Measurements from ENCODE around the gene ASIC2. TPM values are rescaled to one million over a fixed set of nuclear protein-coding genes. Genes with fewer than 3 reads are reported as not detected.
"Not testable (repeated sequence)": the region's sequence is repeated elsewhere in the genome, so short reads cannot be mapped to it uniquely, and the experiment has no call there.

The ASIC2 gene
- total RNA-seq, 1 donor from 2014 or later: not detected

GRCh38 chr17:32970281-32970680 lies 322.8 kb downstream of the ASIC2 start:
- TF ChIP-seq CTCF (IDR thresholded peaks at IDR 0.05): no peak
- Histone ChIP-seq H3K27me3 (no peaks in the 10 kb centered on the region), H3K9me3 (no peaks in the 10 kb centered on the region), H3K27ac (no peak overlapping the region), H3K4me3 (no peak overlapping the region), H3K36me3 (no peaks in the 10 kb centered on the region), H3K4me1 (no peaks in the 10 kb centered on the region)
- no peak for DNase-seq (ENCODE audit: low spot score in 2 of 2)
- intact Hi-C loops (cut with DNase I): no loop called here

DNA sequence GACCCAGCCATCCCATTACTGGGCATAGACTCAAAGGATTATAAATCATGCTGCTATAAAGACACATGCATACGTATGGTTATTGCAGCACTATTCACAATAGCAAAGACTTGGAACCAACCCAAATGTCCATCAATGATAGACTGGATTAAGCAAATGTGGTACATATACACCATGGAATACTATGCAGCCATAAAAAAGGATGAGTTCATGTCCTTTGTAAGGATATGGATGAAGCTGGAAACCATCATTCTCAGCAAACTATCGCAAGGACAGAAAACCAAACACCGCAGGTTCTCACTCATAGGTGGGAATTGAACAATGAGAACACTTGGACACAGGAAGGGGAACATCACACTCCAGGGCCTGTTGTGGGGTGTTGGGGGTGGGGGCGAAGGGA lies 323.9 kb downstream of the ASIC2 start:
- H3K36me3 ChIP-seq; H3K4me3 ChIP-seq; H3K4me1 ChIP-seq; H3K27me3 ChIP-seq; DNase-seq (ENCODE audit: low spot score in 2 of 2); H3K9me3 ChIP-seq; H3K27ac ChIP-seq; intact Hi-C loops (cut with DNase I): not testable (repeated sequence)

- no peaks in the 10 kb centered on the region for H3K36me3 ChIP-seq
- no peaks in the 10 kb centered on the region for H3K4me1 ChIP-seq
- H3K9me3 ChIP-seq: no peaks in the 10 kb centered on the region
- no peak overlapping the region for H3K4me3 ChIP-seq
- DNase-seq (ENCODE audit: low spot score in 2 of 2): no peak
- no peak overlapping the region for H3K27ac ChIP-seq
- TF ChIP-seq CTCF (IDR thresholded peaks at IDR 0.05): no peak
- intact Hi-C loops (cut with DNase I): no loop called here
- H3K27me3 ChIP-seq: no peaks in the 10 kb centered on the region
These were observed 328.6 kb downstream of the ASIC2 start for GRCh38 chr17:32964541-32964940.

All from ascending aorta (tissue), 2 donors.